Measurements from ENCODE around the gene CD5L.

CD5L gene

DNA sequence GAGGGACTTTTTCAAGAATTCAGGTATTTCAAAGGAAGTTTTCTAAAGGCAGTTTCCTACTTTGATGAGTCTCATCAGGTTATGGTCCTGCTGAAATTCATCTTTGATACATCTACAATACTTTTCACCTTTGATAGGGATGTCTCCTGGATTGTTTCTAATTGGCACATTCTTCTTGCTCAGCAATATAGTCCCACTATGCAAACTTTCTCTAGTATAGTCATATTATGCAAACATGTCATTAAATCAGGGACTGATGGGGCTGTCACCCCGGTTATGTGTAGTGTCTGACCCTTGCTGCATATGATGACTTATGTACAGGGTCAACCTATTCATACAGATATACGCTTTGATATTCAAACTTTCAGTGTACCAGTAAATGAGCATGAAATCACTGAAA is 21.3 kb downstream of the CD5L start:
- no peak for DNase-seq (ENCODE audit: low read depth)

DNA sequence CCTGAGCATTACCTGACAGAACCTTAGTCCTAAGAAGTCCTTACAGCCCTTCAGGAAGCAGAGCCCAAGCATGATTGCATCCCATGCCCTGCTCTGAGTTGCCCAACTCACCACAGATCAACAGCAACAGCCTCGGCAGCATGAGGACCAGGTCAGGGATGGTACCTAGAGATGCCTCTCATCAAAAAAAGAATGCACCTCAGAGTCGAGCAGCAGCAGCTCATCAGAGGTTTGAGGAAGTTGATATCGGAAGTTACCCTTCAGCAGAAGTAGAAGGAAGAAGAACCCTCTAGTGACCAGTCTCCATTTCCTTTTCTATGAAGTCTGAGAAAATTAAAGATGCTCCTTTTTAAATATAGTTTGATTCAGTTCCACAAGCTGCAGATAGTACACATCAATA is 21.7 kb downstream of the CD5L start, which contains the start of gene FCRL1:
FCRL1 (minus strand) TSS at position 225 of the 400 bp plus-strand sequence; CDS start at position 142, 83 bp downstream.
- H3K4me3 ChIP-seq (ENCODE audit: low read depth, low read length): no peak within 1 kb of the TSS
- no peak for DNase-seq (ENCODE audit: low read depth)

More for the DNA sequence above, 21.3 kb downstream of the CD5L start:
- H3K4me3 ChIP-seq (ENCODE audit: low read depth, low read length): no peak overlapping the region

DNA sequence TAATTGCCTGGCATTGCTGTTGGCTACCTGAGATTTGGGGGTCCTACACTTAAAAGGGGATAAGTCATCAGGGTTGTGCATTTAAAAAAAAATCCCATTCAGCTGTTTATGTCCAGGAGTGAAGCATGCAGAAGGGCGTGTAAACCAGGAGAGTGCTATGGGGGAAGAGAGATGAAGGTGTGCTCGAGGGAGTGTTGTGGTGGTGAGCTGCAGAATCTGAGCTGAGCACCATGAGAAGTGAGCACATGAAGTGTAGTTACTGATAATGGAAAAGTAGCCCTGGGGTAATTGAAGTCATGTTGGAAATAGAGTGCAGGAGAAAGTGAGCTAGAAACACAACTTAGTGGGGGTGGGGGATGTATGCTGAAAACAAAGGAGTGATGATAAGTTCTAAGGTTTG is 22.4 kb downstream of the CD5L start:
- DNase-seq (ENCODE audit: low read depth): no peak
- no peak overlapping the region for H3K4me3 ChIP-seq (ENCODE audit: low read depth, low read length)

DNA sequence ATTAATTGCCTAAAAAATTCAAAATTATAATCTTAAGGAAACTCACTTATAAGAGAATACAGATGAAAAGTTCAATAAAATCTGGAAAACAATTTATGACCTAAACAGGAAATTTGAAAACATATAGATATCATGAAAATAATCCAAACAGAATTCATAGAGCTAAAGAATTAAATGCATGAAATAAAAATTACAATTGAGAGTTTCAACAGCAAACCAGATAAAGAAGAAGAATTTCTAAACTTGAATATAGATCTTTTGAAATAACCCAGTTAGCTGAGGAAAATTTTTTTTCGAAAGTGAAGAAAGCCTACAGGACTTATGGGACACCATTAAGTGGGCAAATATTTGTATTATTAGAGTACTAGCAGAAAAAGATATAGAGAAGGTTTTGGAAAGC is 28.3 kb downstream of the CD5L start:
- DNase-seq (ENCODE audit: low read depth): no peak
- H3K4me3 ChIP-seq (ENCODE audit: low read depth, low read length): no peak overlapping the region

DNA sequence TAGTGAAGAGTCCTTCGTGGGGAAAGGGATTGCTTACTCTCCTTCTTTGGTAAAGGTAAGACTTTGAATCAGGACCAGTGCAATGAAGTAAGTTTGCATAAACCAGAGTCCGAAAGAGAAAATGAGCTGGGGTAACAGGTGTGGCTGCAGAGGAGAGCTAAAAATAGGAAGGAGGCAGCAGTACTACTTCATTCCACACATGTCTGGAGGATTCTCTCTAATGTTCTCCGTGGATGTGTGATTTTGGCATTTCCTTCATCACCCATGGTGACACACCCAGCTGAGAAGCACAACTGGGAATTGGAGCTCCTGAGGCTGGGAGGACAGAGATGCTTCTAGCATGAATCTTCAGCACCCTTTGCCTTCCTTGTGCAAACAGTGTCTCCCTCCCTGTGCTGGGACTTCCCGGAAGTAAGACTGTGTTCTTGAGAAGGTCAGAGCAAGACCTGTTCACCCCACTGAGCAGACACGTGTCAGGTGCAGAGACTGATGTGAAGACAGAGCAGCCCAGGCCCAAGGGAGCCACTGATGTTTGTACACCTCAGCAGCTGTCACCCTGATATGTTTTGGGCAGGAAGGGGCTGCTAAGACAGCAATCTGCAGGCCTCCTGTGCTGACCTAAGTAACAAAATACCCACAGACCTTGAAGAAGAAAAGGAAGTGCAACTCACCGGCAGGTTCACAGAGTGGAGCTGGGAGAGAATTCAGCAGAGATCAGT is 35.0 kb downstream of the CD5L start:
- H3K4me3 ChIP-seq (ENCODE audit: low read depth, low read length): no peak overlapping the region
- DNase-seq (ENCODE audit: low read depth): no peak

DNA sequence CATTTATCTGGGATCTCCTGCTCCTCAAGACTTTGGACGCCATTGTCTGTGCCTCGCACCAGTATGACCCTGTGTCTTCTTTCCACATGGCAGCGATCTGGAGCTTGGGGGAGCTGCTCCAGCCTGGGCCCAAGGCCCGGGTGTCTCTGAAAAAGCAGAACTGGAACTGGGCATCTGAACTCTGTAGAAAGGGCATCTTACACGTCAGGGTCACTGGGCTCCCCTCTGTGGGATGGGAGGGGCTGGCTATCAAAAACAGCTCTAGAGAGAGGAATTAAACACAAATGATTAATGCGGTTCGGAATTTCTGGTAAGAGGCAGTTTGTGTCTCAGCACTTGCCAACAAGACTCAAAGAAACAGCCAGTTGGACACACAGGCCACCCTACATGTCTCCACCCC is 37.8 kb downstream of the CD5L start:
- H3K4me3 ChIP-seq (ENCODE audit: low read depth, low read length): no peak overlapping the region
- no peak for DNase-seq (ENCODE audit: low read depth)

DNA sequence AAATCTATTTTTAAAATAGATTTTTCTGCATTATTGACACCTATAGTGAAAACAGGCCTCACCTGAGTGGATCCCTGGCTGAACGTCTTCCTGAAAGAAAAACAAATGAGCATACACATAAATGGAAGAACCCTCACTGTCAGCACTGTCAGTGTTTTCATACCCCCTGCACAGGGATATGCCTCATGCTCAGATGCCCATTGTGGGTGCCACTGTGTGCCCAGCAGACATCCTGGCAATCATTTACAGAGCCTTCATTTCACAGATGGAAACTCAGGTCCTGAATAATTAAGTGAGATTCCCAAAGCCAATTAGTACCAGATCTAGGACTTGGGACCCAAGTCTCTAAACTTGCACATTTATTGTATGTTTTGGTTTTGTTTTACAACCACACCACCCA is 41.6 kb downstream of the CD5L start:
- DNase-seq (ENCODE audit: low read depth): no peak

DNA sequence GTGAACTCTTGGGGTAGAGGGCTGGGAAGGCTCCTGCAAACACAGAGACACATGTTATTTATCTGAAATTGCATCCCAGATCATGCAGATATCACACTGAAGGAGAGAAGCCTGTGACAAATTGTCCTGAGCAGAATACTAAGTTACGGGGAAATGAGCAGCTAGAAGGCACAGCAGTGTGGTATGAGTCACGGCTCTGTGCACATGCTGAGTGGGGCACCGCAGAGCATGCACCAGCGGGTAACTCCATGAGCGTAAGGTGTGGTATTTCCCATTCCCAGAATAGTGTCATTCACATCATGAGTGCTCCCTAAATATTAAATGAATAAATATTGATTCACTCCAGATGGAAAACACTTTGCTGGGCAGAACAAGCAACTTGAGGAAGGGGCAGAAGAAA is 43.4 kb downstream of the CD5L start:
- no peak overlapping the region for H3K4me3 ChIP-seq (ENCODE audit: low read depth, low read length)
- no peak for DNase-seq (ENCODE audit: low read depth)

More for the DNA sequence above, 41.6 kb downstream of the CD5L start:
- no peak overlapping the region for H3K4me3 ChIP-seq (ENCODE audit: low read depth, low read length)

DNA sequence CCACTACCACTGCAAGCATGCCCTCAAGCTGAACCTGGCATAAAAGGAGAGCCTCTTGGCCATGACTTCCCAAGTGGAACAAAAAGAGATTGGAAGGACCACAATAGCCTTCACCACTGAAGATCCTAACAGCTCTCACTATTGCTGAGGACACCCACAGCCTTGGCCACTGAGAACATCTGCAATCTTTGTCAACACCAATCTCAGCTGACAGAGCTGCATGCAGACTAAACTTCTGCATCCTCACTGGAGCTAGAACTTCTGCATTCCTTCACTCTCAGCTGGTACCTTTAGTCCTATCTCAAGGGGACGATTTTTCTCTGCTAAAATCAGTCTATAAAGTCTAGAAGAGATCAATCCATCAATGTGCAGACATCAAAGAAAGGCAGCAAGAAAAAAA is 56.4 kb downstream of the CD5L start:
- DNase-seq (ENCODE audit: low read depth): no peak
- no peak overlapping the region for H3K4me3 ChIP-seq (ENCODE audit: low read depth, low read length)

DNA sequence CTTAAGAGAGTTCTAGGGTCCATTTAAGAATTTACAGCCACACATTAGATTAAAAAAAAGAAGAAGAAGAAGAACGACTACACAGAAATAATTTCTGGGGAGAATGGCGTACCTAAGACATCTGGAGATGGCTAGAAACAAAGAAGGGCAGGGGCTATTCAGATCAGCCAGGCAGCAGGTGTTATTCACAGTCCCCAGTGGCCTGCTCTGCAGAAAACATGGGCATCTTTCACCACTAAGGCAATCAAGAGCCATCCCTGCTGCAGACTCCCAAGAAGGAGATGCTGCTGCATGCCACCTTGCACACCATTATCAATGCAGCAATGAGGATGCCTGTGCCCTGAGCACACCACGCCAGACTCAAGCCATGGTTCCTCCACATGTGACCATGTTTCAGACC is 56.8 kb downstream of the CD5L start:
- H3K4me3 ChIP-seq (ENCODE audit: low read depth, low read length): no peak overlapping the region
- DNase-seq (ENCODE audit: low read depth): no peak

DNA sequence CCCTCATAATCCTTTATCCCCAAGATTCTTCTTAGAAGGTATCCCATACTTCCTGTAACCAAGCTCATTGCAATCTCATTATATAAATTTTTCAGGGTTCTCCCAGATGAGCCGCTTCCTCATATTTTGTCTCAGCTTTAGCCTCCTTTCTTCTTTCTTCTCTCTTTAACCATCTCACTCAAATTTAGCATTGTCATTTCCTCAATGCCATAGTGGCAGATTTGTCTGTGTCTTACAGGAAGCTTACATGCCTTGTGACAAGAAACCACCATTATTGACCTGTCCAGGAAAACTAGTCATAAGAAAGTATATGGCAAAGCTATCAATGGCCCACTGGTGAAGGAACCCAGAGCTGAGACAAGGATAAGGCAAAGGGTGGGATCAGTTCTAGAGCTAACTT is 58.7 kb downstream of the CD5L start:
- DNase-seq (ENCODE audit: low read depth): no peak
- H3K4me3 ChIP-seq (ENCODE audit: low read depth, low read length): no peak overlapping the region

DNA sequence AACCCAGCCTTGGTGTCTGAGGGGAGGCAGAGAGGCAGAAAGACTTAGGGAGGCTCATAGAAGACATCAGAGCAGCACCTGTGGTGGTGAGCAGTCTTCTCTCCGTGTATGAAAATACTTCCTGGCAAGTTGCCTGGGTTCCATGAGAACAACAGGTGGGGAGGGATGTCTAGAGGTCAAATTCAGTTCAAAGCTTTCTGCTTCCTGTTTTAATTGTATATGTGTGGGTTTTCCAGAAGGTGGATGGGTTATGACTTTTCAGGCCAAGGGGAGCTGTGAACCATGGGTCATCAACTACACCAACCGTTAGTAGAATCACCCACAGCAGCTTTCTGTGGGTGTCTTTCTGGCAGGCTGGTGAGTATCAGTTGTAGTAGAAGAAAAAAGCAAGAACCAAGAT is 60.6 kb downstream of the CD5L start:
- no peak for DNase-seq (ENCODE audit: low read depth)
- H3K4me3 ChIP-seq (ENCODE audit: low read depth, low read length): no peak overlapping the region

Data from skeletal muscle cell (primary cell).